ENCODE results near the gene TPH2. TPM values are rescaled to one million over a fixed set of nuclear protein-coding genes. Genes with fewer than 3 reads are reported as not detected.

Gene TPH2
- total RNA-seq, 3 donors from 2014 or later, result 0.13 TPM; not detected in 2

DNA sequence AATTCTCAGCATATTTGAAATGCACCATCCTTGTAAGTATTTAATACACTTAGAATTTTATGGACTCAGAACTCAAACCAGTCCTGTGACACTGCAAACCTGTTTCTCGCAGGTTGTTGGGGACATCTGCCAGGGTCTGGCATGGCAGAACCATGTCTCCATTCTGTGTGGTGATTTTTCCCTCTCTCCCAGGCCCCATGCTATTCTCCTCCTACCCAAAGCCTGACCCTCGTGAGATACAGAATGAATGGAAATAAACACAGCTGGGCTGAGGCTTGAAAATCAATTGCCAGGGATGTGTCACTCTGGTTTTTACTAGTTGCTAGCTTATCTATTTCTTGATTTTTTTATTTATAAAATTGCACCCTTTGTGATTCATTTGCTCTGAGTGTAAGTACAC is 19.8 kb downstream of the TPH2 start:
- no peak for ATAC-seq
- DNase-seq, result no peak
- intact Hi-C loops (cut with DNase I, micrococcal nuclease), result no loop called here
- TF ChIP-seq, protein P1, sequence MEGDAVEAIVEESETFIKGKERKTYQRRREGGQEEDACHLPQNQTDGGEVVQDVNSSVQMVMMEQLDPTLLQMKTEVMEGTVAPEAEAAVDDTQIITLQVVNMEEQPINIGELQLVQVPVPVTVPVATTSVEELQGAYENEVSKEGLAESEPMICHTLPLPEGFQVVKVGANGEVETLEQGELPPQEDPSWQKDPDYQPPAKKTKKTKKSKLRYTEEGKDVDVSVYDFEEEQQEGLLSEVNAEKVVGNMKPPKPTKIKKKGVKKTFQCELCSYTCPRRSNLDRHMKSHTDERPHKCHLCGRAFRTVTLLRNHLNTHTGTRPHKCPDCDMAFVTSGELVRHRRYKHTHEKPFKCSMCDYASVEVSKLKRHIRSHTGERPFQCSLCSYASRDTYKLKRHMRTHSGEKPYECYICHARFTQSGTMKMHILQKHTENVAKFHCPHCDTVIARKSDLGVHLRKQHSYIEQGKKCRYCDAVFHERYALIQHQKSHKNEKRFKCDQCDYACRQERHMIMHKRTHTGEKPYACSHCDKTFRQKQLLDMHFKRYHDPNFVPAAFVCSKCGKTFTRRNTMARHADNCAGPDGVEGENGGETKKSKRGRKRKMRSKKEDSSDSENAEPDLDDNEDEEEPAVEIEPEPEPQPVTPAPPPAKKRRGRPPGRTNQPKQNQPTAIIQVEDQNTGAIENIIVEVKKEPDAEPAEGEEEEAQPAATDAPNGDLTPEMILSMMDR (IDR thresholded peaks at IDR 0.05), result no peak
- Histone ChIP-seq H3K4me3 (no peak overlapping the region), H3K36me3 (ENCODE audit: low read depth) (no peaks in the 10 kb centered on the region), H3K4me1 (ENCODE audit: low read depth) (no peaks in the 10 kb centered on the region), H3K9me3 (no peaks in the 10 kb centered on the region)

DNA sequence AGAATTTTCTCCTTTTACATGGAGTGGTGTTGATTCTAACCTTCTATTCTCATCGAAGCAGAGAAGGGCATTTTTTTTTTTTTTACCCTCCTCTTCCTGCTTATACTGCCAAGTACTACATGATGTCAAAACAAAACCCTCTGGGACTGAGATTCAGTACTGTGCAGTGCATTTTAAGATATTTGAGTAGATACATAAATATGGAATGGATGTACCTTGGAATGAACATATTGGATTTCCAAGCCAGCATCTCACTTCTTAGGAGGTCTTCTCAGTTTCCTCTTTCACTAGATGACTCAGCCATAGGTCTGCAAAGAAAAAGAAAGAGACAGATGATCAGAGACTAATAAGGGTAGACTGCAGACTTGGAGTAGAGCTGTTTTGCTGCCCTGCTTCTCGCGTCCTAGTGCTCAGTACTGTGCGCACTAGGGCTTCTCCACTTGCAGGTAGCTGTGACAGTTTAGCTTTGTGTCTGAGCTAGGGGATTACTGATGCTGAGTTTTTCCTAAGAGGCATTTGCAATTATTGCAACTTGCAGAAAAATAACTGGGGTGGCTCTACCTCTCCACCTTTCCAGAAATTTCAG is 20.4 kb downstream of the TPH2 start:
- H3K36me3 ChIP-seq (ENCODE audit: low read depth), result no peaks in the 10 kb centered on the region
- H3K4me1 ChIP-seq (ENCODE audit: low read depth), result no peaks in the 10 kb centered on the region
- no peaks in the 10 kb centered on the region for H3K9me3 ChIP-seq
- TF ChIP-seq, protein P1 (IDR thresholded peaks at IDR 0.05), result no peak
- no peak overlapping the region for H3K4me3 ChIP-seq
- intact Hi-C loops (cut with DNase I, micrococcal nuclease), result no loop called here
- DNase-seq (no peak), ATAC-seq (no peak)

DNA sequence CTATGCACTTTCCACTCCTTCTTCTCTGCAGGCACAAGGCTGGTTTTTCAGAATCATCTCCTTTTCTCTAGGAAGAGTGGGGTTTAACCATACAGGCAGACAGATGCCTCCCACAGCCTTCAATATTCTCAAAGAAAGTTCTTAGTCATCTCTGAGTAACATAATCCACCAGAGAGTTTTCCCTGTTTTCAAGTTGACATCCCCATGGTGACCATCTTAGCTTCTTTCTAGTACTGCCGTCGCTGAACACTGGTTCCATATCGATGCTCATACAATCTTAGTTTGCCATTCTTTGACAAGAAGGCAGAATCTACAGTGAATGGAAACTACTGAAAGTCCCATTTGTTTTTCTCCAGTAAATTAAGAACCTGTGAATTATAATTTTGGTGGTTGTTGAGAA is 28.6 kb downstream of the TPH2 start:
- H3K36me3 ChIP-seq (ENCODE audit: low read depth), result no peaks in the 10 kb centered on the region
- intact Hi-C loops (cut with DNase I, micrococcal nuclease), result no loop called here
- H3K4me3 ChIP-seq, result no peak overlapping the region
- H3K4me1 ChIP-seq (ENCODE audit: low read depth), result no peaks in the 10 kb centered on the region
- DNase-seq (no peak), ATAC-seq (no peak)
- TF ChIP-seq, protein P1 (IDR thresholded peaks at IDR 0.05), result no peak
- H3K9me3 ChIP-seq, result no peaks in the 10 kb centered on the region

DNA sequence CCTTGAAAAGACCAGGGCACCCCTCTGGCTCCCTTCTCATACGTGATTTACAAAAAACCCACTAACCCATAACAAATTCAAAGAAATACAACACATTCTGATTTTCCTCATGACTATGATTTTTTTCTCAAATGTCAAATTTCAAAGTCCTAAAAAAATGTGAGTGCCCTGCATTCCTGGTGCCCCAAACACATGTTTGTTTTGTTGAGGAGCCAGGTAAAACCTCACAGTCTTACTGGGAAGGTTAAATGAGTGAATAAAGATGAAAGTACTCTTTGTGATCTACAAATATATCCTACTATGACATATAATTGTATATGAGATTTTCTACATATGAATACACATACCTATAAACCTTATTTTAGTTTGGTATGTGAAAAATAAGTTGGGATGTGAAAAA is 30.7 kb downstream of the TPH2 start:
- ATAC-seq (no peak), DNase-seq (no peak)
- Histone ChIP-seq H3K4me3 (no peak overlapping the region), H3K9me3 (no peaks in the 10 kb centered on the region), H3K4me1 (ENCODE audit: low read depth) (no peaks in the 10 kb centered on the region), H3K36me3 (ENCODE audit: low read depth) (no peaks in the 10 kb centered on the region)
- intact Hi-C loops (cut with DNase I, micrococcal nuclease), result no loop called here
- TF ChIP-seq, protein P1 (IDR thresholded peaks at IDR 0.05), result no peak

DNA sequence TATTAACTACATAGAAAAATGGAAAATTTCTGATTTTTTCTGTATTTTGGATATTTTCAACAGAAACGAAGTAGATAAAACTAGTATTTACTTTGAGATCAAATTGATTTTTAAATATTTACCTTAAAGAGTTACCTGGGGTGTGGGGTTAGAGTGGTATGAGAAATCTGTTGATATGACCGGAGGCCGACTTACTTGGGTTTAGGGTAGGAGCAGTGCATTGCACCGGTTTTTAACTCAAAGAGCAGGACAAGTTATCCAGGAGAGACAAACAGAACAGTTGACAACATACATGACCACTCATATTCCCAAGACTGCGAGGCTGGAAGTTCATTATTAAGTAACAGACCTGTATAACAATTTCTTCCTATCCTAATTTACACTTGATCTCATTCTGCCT is 31.4 kb downstream of the TPH2 start:
- no peak for ATAC-seq
- Histone ChIP-seq H3K9me3 (no peaks in the 10 kb centered on the region), H3K36me3 (ENCODE audit: low read depth) (no peaks in the 10 kb centered on the region)

More for the DNA sequence above, 31.4 kb downstream of the TPH2 start:
- TF ChIP-seq, protein P1 (IDR thresholded peaks at IDR 0.05), result no peak
- DNase-seq, result no peak
- no peak overlapping the region for H3K4me3 ChIP-seq
- intact Hi-C loops (cut with DNase I, micrococcal nuclease), result no loop called here
- H3K4me1 ChIP-seq (ENCODE audit: low read depth), result no peaks in the 10 kb centered on the region

All from mucosa of descending colon (tissue), 3 donors.